HepG2 (cell line): Measurements from ENCODE around the gene PEPD. TPM values are rescaled to one million over a fixed set of nuclear protein-coding genes. Genes with fewer than 3 reads are reported as not detected.

ENCODE experiments used
- ATF7 ChIP-seq, 2 experiments: fragments of 450-650 bp in 1 of 2; sonication (generic) in 1 of 2; formaldehyde crosslinking in 1 of 2; IDR thresholded peaks; 2 replicates each; pipeline versions ENCODE4 v1.4.0 to v1.6.1; 2016 to 2020; ENCODE audit warnings: antibody characterized with exemption in 1 of 2, mild to moderate bottlenecking in 1 of 2, missing genetic modification reagents in 1 of 2
- FOXK2 ChIP-seq: fragments of 450-650 bp; IDR thresholded peaks from 2 replicates; pipeline ENCODE4 v1.6.1; 2016
- HNF4A ChIP-seq: sonication (generic); formaldehyde crosslinking; IDR thresholded peaks from 2 replicates; pipeline ENCODE4 v1.4.0; 2020; ENCODE audit warnings: missing genetic modification reagents
- ISX ChIP-seq: sonication (generic); formaldehyde crosslinking; conservative IDR thresholded peaks from 2 replicates; pipeline ENCODE4 v1.5.0; 2020; ENCODE audit warnings: missing genetic modification reagents
- KDM4B ChIP-seq: sonication (generic); formaldehyde crosslinking; IDR thresholded peaks from 2 replicates; pipeline ENCODE4 v1.4.0; 2020; ENCODE audit warnings: missing genetic modification reagents
- NR2F1 ChIP-seq, 2 experiments: fragments of 450-650 bp in 1 of 2; formaldehyde crosslinking in 1 of 2; IDR thresholded peaks; 2 replicates each; pipeline versions ENCODE4 v1.5.0 to v1.6.1; 2016 to 2020; ENCODE audit warnings: mild to moderate bottlenecking in 1 of 2, missing compliant biosample characterization in 1 of 2, missing genetic modification reagents in 1 of 2, moderate library complexity in 1 of 2
- YEATS4 ChIP-seq: sonication (generic); formaldehyde crosslinking; IDR thresholded peaks from 2 replicates; pipeline ENCODE4 v1.4.0; 2020; ENCODE audit warnings: missing genetic modification reagents, borderline replicate concordance
- ZBTB42 ChIP-seq: sonication (generic); formaldehyde crosslinking; IDR thresholded peaks from 2 replicates; pipeline ENCODE4 v1.5.0; 2020; ENCODE audit warnings: mild to moderate bottlenecking, missing genetic modification reagents
- ZC3H4 ChIP-seq: sonication (generic); formaldehyde crosslinking; IDR thresholded peaks from 2 replicates; pipeline ENCODE4 v1.4.0; 2020; ENCODE audit warnings: missing genetic modification reagents, borderline replicate concordance
- ZMYM4 ChIP-seq: sonication (generic); formaldehyde crosslinking; IDR thresholded peaks from 2 replicates; pipeline ENCODE4 v1.8.1; 2023; ENCODE audit warnings: mild to moderate bottlenecking, missing genetic modification reagents
- ZNF232 ChIP-seq: sonication (generic); formaldehyde crosslinking; IDR thresholded peaks from 2 replicates; pipeline ENCODE4 v1.4.0; 2020; ENCODE audit warnings: missing genetic modification reagents, borderline replicate concordance
- ZNF570 ChIP-seq: sonication (generic); formaldehyde crosslinking; IDR thresholded peaks from 2 replicates; pipeline ENCODE4 v1.4.0; 2020; ENCODE audit warnings: mild to moderate bottlenecking, missing genetic modification reagents, borderline replicate concordance
- ZNF615 ChIP-seq: sonication (generic); formaldehyde crosslinking; IDR thresholded peaks from 2 replicates; pipeline ENCODE4 v1.5.0; 2020; ENCODE audit warnings: mild to moderate bottlenecking, missing genetic modification reagents, borderline replicate concordance
- ZSCAN30 ChIP-seq: sonication (generic); formaldehyde crosslinking; IDR thresholded peaks from 2 replicates; pipeline ENCODE4 v1.5.0; 2020; ENCODE audit warnings: mild to moderate bottlenecking, missing genetic modification reagents
- polyA plus RNA-seq, 8 experiments: library from polyadenylated mRNA; depleted of rRNA in 3 of 8; stranded (reverse) in 7 of 8; unstranded in 1 of 8; fragments of >200 nt; fragmentation: Illumina TruSeq in 4 of 8; extraction: Trizol in 4 of 8; gene quantifications; 2 replicates each; pipeline versions ENCODE4 v1.2.1 to v1.2.3, GENCODE V29; 2011 to 2016; ENCODE audit warnings: low read depth in 4 of 8, missing spikeins in 1 of 8, mixed read lengths in 1 of 8; ENCODE audit not compliant: insufficient read depth in 1 of 8
- total RNA-seq, 5 experiments: library from RNA; depleted of rRNA; stranded (reverse); fragments of >200 nt; fragmentation: Illumina TruSeq; extraction: Trizol; gene quantifications; 2 replicates each; pipeline ENCODE4 v1.2.3, GENCODE V29; 2016; ENCODE audit warnings: low read depth in 1 of 5
- TF ChIP-seq, protein P1 (sequence below): sonication (generic); formaldehyde crosslinking; IDR thresholded peaks from 2 replicates; pipeline ENCODE4 v1.8.0; 2022; ENCODE audit warnings: mild to moderate bottlenecking, missing genetic modification reagents, borderline replicate concordance
- TF ChIP-seq, protein P2 (sequence below): sonication (generic); formaldehyde crosslinking; IDR thresholded peaks from 2 replicates; pipeline ENCODE4 v1.4.0; 2020; ENCODE audit warnings: mild to moderate bottlenecking, low read depth, missing genetic modification reagents
- TF ChIP-seq, protein P3 (sequence below): sonication (generic); formaldehyde crosslinking; IDR thresholded peaks from 2 replicates; pipeline ENCODE4 v1.4.0; 2020; ENCODE audit warnings: missing genetic modification reagents, borderline replicate concordance
- TF ChIP-seq, protein P4 (sequence below): sonication (generic); formaldehyde crosslinking; IDR thresholded peaks from 2 replicates; pipeline ENCODE4 v1.4.0; 2020; ENCODE audit warnings: missing genetic modification reagents

PEPD gene
- total and polyA plus RNA-seq, 2 of the 13 experiments (the other 11 are each of a cell fraction or from before 2014, with no cell fraction given): 60.7 to 75.1 TPM

DNA sequence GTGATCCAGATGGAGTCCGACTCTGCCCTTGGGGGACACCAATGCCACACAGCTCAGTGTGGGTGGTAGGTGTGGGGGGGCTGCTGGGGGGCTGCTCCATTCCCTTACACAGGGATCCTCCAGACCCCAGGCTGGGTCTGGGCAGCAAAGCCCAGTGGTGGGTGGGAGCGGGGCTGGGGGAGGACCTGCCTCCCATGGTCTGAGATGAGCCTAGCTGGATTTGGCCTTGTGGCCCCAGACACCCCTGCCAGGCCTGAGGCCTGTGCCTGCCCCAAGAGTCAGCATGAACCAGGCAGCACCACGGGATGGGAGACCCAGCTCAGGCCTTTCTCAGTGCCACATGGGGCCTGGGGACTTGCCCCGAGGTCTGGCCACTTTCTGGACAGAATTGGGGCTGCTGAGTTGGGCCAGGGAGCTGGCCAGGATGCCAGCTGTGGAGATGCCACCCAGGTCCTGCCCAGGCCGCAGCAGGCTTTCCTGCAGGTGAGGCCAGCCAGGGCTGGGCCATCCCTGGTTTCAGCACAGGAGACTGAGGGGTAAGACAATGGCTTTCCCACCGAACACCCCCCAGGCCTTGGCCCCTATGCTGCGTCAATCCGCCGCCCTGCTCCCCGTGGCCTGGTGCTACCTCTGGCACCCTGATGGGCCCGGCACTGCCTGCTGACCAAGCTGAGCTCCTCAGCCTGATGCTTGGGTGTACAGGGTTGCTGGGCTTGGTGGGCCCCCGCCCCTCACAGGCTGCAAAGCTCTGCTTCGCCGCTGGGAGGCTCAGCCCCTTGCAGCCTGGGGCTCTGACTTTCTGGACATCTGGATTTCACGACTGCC lies 123.8 kb downstream of the PEPD start (continued):
- TF ChIP-seq ZBTB42 (CRISPR knock-in tag) (no peak), YEATS4 (0 out of 2 replicates have a peak, but pooled peaks have one; percentile 8), ZNF232 (CRISPR knock-in tag) (no peak), ZC3H4 (CRISPR knock-in tag) (no peak), ZMYM4 (CRISPR knock-in tag) (no peak; the same call in 1 of the 2 replicates), HNF4A (CRISPR knock-in tag) (peak; percentile 27; the same call in 1 of the 2 replicates), NR2F1 (CRISPR knock-in tag; IDR thresholded peaks at IDR 0.05) (no peak), KDM4B (CRISPR knock-in tag) (no peak), ZSCAN30 (no peak), ISX (CRISPR knock-in tag) (0 out of 2 replicates have a peak, but pooled peaks have one; percentile 21), ATF7 (IDR thresholded peaks at IDR 0.05) (no peak), ATF7 (CRISPR knock-in tag; IDR thresholded peaks at IDR 0.05) (no peak), ZNF570 (CRISPR knock-in tag) (no peak), ZNF615 (CRISPR knock-in tag) (no peak), FOXK2 (no peak)
- TF ChIP-seq, protein P1, sequence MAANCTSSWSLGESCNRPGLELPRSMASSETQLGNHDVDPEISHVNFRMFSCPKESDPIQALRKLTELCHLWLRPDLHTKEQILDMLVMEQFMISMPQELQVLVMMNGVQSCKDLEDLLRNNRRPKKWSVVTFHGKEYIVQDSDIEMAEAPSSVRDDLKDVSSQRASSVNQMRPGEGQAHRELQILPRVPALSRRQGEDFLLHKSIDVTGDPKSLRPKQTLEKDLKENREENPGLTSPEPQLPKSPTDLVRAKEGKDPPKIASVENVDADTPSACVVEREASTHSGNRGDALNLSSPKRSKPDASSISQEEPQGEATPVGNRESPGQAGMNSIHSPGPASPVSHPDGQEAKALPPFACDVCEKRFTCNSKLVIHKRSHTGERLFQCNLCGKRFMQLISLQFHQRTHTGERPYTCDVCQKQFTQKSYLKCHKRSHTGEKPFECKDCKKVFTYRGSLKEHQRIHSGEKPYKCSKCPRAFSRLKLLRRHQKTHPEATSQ (CRISPR knock-in tag): no peak
- TF ChIP-seq, protein P2, sequence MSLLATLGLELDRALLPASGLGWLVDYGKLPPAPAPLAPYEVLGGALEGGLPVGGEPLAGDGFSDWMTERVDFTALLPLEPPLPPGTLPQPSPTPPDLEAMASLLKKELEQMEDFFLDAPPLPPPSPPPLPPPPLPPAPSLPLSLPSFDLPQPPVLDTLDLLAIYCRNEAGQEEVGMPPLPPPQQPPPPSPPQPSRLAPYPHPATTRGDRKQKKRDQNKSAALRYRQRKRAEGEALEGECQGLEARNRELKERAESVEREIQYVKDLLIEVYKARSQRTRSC (CRISPR knock-in tag): no peak
- TF ChIP-seq, protein P3, sequence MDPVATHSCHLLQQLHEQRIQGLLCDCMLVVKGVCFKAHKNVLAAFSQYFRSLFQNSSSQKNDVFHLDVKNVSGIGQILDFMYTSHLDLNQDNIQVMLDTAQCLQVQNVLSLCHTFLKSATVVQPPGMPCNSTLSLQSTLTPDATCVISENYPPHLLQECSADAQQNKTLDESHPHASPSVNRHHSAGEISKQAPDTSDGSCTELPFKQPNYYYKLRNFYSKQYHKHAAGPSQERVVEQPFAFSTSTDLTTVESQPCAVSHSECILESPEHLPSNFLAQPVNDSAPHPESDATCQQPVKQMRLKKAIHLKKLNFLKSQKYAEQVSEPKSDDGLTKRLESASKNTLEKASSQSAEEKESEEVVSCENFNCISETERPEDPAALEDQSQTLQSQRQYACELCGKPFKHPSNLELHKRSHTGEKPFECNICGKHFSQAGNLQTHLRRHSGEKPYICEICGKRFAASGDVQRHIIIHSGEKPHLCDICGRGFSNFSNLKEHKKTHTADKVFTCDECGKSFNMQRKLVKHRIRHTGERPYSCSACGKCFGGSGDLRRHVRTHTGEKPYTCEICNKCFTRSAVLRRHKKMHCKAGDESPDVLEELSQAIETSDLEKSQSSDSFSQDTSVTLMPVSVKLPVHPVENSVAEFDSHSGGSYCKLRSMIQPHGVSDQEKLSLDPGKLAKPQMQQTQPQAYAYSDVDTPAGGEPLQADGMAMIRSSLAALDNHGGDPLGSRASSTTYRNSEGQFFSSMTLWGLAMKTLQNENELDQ (CRISPR knock-in tag): no peak
- TF ChIP-seq, protein P4, sequence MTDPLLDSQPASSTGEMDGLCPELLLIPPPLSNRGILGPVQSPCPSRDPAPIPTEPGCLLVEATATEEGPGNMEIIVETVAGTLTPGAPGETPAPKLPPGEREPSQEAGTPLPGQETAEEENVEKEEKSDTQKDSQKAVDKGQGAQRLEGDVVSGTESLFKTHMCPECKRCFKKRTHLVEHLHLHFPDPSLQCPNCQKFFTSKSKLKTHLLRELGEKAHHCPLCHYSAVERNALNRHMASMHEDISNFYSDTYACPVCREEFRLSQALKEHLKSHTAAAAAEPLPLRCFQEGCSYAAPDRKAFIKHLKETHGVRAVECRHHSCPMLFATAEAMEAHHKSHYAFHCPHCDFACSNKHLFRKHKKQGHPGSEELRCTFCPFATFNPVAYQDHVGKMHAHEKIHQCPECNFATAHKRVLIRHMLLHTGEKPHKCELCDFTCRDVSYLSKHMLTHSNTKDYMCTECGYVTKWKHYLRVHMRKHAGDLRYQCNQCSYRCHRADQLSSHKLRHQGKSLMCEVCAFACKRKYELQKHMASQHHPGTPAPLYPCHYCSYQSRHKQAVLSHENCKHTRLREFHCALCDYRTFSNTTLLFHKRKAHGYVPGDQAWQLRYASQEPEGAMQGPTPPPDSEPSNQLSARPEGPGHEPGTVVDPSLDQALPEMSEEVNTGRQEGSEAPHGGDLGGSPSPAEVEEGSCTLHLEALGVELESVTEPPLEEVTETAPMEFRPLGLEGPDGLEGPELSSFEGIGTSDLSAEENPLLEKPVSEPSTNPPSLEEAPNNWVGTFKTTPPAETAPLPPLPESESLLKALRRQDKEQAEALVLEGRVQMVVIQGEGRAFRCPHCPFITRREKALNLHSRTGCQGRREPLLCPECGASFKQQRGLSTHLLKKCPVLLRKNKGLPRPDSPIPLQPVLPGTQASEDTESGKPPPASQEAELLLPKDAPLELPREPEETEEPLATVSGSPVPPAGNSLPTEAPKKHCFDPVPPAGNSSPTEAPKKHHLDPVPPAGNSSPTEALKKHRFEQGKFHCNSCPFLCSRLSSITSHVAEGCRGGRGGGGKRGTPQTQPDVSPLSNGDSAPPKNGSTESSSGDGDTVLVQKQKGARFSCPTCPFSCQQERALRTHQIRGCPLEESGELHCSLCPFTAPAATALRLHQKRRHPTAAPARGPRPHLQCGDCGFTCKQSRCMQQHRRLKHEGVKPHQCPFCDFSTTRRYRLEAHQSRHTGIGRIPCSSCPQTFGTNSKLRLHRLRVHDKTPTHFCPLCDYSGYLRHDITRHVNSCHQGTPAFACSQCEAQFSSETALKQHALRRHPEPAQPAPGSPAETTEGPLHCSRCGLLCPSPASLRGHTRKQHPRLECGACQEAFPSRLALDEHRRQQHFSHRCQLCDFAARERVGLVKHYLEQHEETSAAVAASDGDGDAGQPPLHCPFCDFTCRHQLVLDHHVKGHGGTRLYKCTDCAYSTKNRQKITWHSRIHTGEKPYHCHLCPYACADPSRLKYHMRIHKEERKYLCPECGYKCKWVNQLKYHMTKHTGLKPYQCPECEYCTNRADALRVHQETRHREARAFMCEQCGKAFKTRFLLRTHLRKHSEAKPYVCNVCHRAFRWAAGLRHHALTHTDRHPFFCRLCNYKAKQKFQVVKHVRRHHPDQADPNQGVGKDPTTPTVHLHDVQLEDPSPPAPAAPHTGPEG (CRISPR knock-in tag): 0 out of 2 replicates have a peak, but pooled peaks have one; percentile 1
